Osteocyte (in vitro differentiated cells): ENCODE measurements around the gene PSPN. TPM values are rescaled to one million over a fixed set of nuclear protein-coding genes. Genes with fewer than 3 reads are reported as not detected.

Experiments used
- DNase-seq: peaks from one replicate; pipeline ENCODE4 v3.0.0; 2021; ENCODE audit warnings: mixed read lengths; ENCODE audit not compliant: unreplicated experiment; ENCODE audit errors: extremely low spot score
- H3K27ac Mint-ChIP-seq: one replicate; pipeline ENCODE4 v1.8.0; 2021; ENCODE audit warnings: mild to moderate bottlenecking, mixed read lengths; ENCODE audit not compliant: unreplicated experiment
- H3K27me3 Mint-ChIP-seq: one replicate; pipeline ENCODE4 v1.8.0; 2021; ENCODE audit warnings: mixed read lengths; ENCODE audit not compliant: unreplicated experiment
- H3K36me3 Mint-ChIP-seq: one replicate; pipeline ENCODE4 v1.8.0; 2021; ENCODE audit warnings: mixed read lengths; ENCODE audit not compliant: unreplicated experiment
- H3K4me1 Mint-ChIP-seq: one replicate; pipeline ENCODE4 v1.8.0; 2021; ENCODE audit warnings: mixed read lengths; ENCODE audit not compliant: unreplicated experiment
- H3K4me3 Mint-ChIP-seq: one replicate; pipeline ENCODE4 v1.8.0; 2021; ENCODE audit warnings: mild to moderate bottlenecking, moderate library complexity, mixed read lengths; ENCODE audit not compliant: unreplicated experiment
- H3K9me3 Mint-ChIP-seq: one replicate; pipeline ENCODE4 v1.8.0; 2021; ENCODE audit warnings: mixed read lengths; ENCODE audit not compliant: unreplicated experiment
- CTCF ChIP-seq: fragments of 200-600 bp; sonication (generic); IDR thresholded peaks from 2 replicates; pipeline ENCODE4 v1.5.0; 2021; ENCODE audit warnings: antibody characterized with exemption, mild to moderate bottlenecking, moderate library complexity
- microRNA-seq: library from miRNA; unstranded; fragments of <30 nt; microRNA quantifications from one replicate; pipeline ENCODE4 v1.1.0, GENCODE V29; 2020; ENCODE audit not compliant: unreplicated experiment
- total RNA-seq: library from RNA; stranded (reverse); gene quantifications from 2 replicates; pipeline ENCODE4 v1.2.1, GENCODE V29; 2021

The PSPN gene
- total RNA-seq, 1 donor from 2014 or later: 3.5 TPM

DNA sequence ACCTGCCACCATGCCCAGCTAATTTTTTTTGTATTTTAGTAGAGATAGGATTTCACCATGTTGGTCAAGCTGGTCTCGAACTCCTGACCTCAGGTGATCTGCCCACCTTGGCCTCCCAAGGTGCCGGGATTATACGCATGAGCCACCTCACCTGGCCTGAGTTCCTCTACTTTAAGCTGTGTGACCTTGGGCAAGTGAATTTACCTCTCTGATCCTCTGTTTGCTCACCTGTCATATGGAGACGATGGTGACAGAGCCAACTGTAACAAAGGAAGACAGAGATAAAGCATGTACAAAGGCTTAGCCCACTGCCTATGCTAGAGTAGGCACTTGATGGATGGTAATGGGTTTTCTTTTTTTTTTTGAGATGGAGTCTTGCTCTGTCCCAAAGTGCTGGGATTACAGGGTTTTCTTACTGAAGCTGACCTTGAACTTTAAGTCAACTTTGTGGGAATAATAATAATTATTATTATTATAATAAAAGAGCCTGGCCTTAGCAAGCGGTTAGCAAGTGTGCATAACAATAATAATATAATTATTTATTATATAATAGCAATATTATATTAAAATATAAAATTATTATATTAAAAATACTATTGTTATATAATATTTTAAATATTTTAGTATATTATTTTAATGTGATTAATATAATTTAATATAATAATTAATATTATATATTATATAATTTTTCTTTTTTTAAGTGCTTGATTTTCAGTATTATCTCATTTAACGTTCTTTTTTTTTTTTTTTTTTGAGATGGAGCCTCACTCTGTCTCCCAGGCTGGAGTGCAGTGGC, 41.0 kb downstream of the PSPN start:
- Mint-ChIP-seq H3K4me3 (no peak overlapping the region), H3K27ac (no peak overlapping the region), H3K36me3 (no peaks in the 10 kb centered on the region), H3K27me3 (no peaks in the 10 kb centered on the region), H3K4me1 (no peaks in the 10 kb centered on the region), H3K9me3 (no peaks in the 10 kb centered on the region)
- DNase-seq: no peak
- no peak for TF ChIP-seq CTCF

DNA sequence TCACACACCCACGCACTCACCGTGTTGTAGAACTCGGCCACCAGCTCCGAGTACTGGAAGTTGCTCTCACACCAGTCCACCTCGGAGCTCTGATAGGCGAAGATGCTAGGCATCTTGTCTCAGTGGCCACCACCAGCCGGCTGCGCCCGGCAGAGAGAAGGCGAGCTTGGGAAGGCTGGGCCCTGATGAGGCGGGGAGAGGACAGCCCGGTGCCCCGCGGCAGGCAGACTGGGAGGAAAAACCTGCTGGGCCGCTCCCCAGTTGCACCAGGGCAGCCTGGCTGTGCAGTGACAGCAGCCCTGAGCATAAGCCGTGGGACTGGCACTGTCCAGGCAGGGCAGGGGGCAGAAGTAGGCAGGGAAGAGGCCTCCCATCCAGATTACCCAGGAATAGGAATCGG, 42.3 kb downstream of the PSPN start, which contains the start of gene ACER1:
Gene ACER1 (minus strand): TSS at position 174 of the 400 bp plus-strand sequence. CDS start 61 bp downstream, at position 113.
- Mint-ChIP-seq H3K4me3 (no peak within 1 kb of the TSS), H3K27ac (no peak within 1 kb of the TSS), H3K36me3 (no peaks in the 10 kb centered on the region), H3K27me3 (no peaks in the 10 kb centered on the region), H3K9me3 (no peaks in the 10 kb centered on the region), H3K4me1 (no peaks in the 10 kb centered on the region)
- TF ChIP-seq CTCF: no peak
- no peak for DNase-seq

GRCh38 chr19:6326815-6327214, 48.9 kb downstream of the PSPN start:
- Mint-ChIP-seq H3K27me3 (peaks cover 17% of the 10 kb centered on the region), H3K9me3 (no peaks in the 10 kb centered on the region), H3K36me3 (no peaks in the 10 kb centered on the region), H3K4me3 (no peak overlapping the region), H3K27ac (no peak overlapping the region), H3K4me1 (no peaks in the 10 kb centered on the region)
- DNase-seq: no peak
- no peak for TF ChIP-seq CTCF

GRCh38 chr19:6325614-6326013, 50.1 kb downstream of the PSPN start:
- H3K4me3 Mint-ChIP-seq: no peak overlapping the region
- no peaks in the 10 kb centered on the region for H3K4me1 Mint-ChIP-seq
- H3K9me3 Mint-ChIP-seq: no peaks in the 10 kb centered on the region
- H3K27ac Mint-ChIP-seq: no peak overlapping the region
- TF ChIP-seq CTCF: no peak
- peaks cover 17% of the 10 kb centered on the region for H3K27me3 Mint-ChIP-seq
- no peak for DNase-seq
- H3K36me3 Mint-ChIP-seq: no peaks in the 10 kb centered on the region

Small RNA genes lying within 50 kb of the gene (microRNA-seq; reads per million reads assigned to microRNA genes)
- gene MIR3940 (33.4 reads per million, percentile 39 among the genes with 10 or more reads in this experiment), gene MIR6790 (not detected), gene MIR6885 (not detected)

Other genes with a start within 250 kb of the PSPN start
- gene ACSBG2, start 240.3 kb downstream of the PSPN start, total RNA-seq: not detected in 2 replicates
- 65.8 and 68.8 TPM in 2 replicates for gene MLLT1, start 96.0 kb downstream of the PSPN start, total RNA-seq
- not detected in 2 replicates for gene ACER1, start 42.3 kb downstream of the PSPN start, total RNA-seq
- gene CLPP, start 14.4 kb downstream of the PSPN start, total RNA-seq: 77.6 and 79.6 TPM in 2 replicates
- 63.0 TPM in 2 replicates for gene ALKBH7, start 3.1 kb downstream of the PSPN start, total RNA-seq
- 62.0 and 65.8 TPM in 2 replicates for gene GTF2F1, start 17.2 kb upstream of the PSPN start, total RNA-seq
- 240 and 241 TPM in 2 replicates for gene KHSRP, start 48.9 kb upstream of the PSPN start, total RNA-seq
- gene SLC25A41, start 57.8 kb upstream of the PSPN start, total RNA-seq: 0.27 TPM in 1 of 2 replicates, not detected in the other
- gene SLC25A23, start 83.9 kb upstream of the PSPN start, total RNA-seq: 50.8 and 51.6 TPM in 2 replicates
- gene CRB3, start 88.3 kb upstream of the PSPN start, total RNA-seq: not detected in 2 replicates
- gene DENND1C, start 105.9 kb upstream of the PSPN start, total RNA-seq: not detected in 2 replicates
- gene TUBB4A, start 126.4 kb upstream of the PSPN start, total RNA-seq: not detected in 2 replicates
- gene TNFSF9, start 155.1 kb upstream of the PSPN start, total RNA-seq: 1.4 and 1.5 TPM in 2 replicates
- 0.42 and 0.54 TPM in 2 replicates for gene CD70, start 215.2 kb upstream of the PSPN start, total RNA-seq